Ishikawa (cell line): ENCODE data around the gene JPH2.

Experiments
- CEBPB ChIP-seq: IDR thresholded peaks from 2 replicates; pipeline ENCODE4 v1.6.1; 2012
- CREB1 ChIP-seq: IDR thresholded peaks from 2 replicates; pipeline ENCODE4 v1.6.1; 2012; ENCODE audit warnings: low read depth
- EGR1 ChIP-seq: IDR thresholded peaks from 2 replicates; pipeline ENCODE4 v1.6.1; 2012
- EP300 ChIP-seq: IDR thresholded peaks from 2 replicates; pipeline ENCODE4 v1.6.1; 2012; ENCODE audit warnings: borderline replicate concordance
- FOXM1 ChIP-seq: IDR thresholded peaks from 2 replicates; pipeline ENCODE4 v1.6.1; 2012; ENCODE audit warnings: low read depth, borderline replicate concordance
- MAX ChIP-seq: IDR thresholded peaks from 2 replicates; pipeline ENCODE4 v1.6.1; 2012
- NFIC ChIP-seq: IDR thresholded peaks from 2 replicates; pipeline ENCODE4 v1.6.1; 2012
- RAD21 ChIP-seq: IDR thresholded peaks from 2 replicates; pipeline ENCODE4 v1.6.1; 2012; ENCODE audit warnings: low read depth
- TAF1 ChIP-seq: IDR thresholded peaks from 2 replicates; pipeline ENCODE4 v1.6.1; 2012; ENCODE audit warnings: low read depth, mild to moderate bottlenecking
- TCF12 ChIP-seq: IDR thresholded peaks from 2 replicates; pipeline ENCODE4 v1.6.1; 2012; ENCODE audit warnings: low read depth
- TEAD4 ChIP-seq: IDR thresholded peaks from 2 replicates; pipeline ENCODE4 v1.6.1; 2012
- USF1 ChIP-seq: IDR thresholded peaks from 2 replicates; pipeline ENCODE4 v1.6.1; 2012
- YY1 ChIP-seq: IDR thresholded peaks from 2 replicates; pipeline ENCODE4 v1.6.1; 2012; ENCODE audit warnings: low read depth
- ZBTB7A ChIP-seq: IDR thresholded peaks from 2 replicates; pipeline ENCODE4 v1.6.1; 2012; ENCODE audit warnings: low read depth
- TF ChIP-seq, protein P1 (sequence below): IDR thresholded peaks from 2 replicates; pipeline ENCODE4 v1.6.1; 2012; ENCODE audit warnings: low read depth, mild to moderate bottlenecking

Gene JPH2

GRCh38 chr20:44185574-44185973 lies 1.4 kb downstream of the JPH2 start:
- no peak for TF ChIP-seq TEAD4
- no peak for TF ChIP-seq ZBTB7A
- no peak for TF ChIP-seq CEBPB
- no peak for TF ChIP-seq TCF12
- no peak for TF ChIP-seq CREB1
- TF ChIP-seq RAD21, result no peak

- no peak for TF ChIP-seq FOXM1
- no peak for TF ChIP-seq YY1
- no peak for TF ChIP-seq TAF1
- no peak for TF ChIP-seq USF1
- no peak for TF ChIP-seq RAD21
- TF ChIP-seq, protein P1, sequence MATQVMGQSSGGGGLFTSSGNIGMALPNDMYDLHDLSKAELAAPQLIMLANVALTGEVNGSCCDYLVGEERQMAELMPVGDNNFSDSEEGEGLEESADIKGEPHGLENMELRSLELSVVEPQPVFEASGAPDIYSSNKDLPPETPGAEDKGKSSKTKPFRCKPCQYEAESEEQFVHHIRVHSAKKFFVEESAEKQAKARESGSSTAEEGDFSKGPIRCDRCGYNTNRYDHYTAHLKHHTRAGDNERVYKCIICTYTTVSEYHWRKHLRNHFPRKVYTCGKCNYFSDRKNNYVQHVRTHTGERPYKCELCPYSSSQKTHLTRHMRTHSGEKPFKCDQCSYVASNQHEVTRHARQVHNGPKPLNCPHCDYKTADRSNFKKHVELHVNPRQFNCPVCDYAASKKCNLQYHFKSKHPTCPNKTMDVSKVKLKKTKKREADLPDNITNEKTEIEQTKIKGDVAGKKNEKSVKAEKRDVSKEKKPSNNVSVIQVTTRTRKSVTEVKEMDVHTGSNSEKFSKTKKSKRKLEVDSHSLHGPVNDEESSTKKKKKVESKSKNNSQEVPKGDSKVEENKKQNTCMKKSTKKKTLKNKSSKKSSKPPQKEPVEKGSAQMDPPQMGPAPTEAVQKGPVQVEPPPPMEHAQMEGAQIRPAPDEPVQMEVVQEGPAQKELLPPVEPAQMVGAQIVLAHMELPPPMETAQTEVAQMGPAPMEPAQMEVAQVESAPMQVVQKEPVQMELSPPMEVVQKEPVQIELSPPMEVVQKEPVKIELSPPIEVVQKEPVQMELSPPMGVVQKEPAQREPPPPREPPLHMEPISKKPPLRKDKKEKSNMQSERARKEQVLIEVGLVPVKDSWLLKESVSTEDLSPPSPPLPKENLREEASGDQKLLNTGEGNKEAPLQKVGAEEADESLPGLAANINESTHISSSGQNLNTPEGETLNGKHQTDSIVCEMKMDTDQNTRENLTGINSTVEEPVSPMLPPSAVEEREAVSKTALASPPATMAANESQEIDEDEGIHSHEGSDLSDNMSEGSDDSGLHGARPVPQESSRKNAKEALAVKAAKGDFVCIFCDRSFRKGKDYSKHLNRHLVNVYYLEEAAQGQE, result no peak
- TF ChIP-seq TEAD4, result no peak
- no peak for TF ChIP-seq MAX
- no peak for TF ChIP-seq NFIC
- TF ChIP-seq EGR1, result no peak
Observed at GRCh38 chr20:44183282-44183681, 3.7 kb downstream of the JPH2 start.

DNA sequence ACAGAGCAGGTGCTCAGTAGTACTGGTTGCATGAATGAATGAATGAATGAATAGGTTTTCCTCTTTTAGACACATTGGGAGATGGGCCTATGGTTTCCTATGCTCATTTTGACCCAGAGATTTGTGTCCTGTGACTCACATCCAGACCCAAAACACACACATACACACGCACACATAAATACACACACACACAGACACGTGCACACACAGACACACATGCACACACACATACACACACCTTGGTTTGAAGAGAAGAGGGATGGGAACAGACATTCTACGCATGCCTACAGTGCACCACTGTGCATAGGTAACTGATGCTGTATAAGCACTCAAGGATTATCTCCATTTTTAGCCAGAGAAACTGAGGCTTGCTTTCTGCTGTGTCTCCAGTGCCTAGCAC lies 4.1 kb downstream of the JPH2 start:
- TF ChIP-seq, protein P1, result no peak
- TF ChIP-seq USF1 (no peak), CEBPB (no peak), YY1 (no peak), TEAD4 (no peak), TCF12 (no peak), EP300 (no peak), MAX (no peak), CREB1 (no peak), RAD21 (no peak), TAF1 (no peak), EGR1 (no peak), FOXM1 (no peak), NFIC (no peak), ZBTB7A (no peak)

DNA sequence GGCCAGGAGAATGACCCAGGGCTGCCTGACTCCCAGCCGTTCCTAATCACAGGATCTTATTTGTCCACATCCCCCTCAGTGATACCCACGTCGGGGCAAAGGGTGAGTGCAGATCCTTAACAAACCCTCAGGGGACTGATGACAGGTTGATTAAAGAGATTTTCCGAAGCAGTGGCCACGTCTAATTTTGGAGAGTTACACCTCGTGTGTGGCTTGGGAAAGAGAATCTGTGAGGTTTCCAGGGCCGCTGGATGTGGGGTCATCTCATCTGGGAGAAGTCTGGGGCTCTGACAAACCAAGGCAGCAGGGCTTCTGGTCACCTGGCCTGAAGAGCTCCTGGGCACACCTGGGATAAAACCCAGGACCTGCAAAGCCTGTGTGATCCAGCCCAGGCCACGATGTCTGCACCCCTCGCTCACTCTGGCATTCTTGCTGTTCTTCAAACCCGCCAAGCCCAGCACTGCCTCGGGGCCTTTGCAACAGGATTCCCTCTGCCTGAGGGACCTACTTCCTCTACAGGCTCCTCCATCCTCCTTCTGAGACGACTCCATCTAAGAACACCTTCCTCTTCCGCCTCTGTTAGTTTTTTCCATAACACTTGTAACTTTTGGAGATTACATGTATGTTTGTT lies 4.7 kb downstream of the JPH2 start:
- TF ChIP-seq CREB1 (no peak), TCF12 (no peak), FOXM1 (no peak), NFIC (no peak), TEAD4 (no peak), MAX (no peak), TAF1 (no peak), CEBPB (no peak), RAD21 (no peak), EP300 (no peak)
- TF ChIP-seq, protein P1, result no peak
